NCI-H524 treated with DMSO at 0.1 percent for 48 hours (cell line): ENCODE data around the gene UMODL1.

Source experiments
- DNase-seq: peaks from one replicate; lab custom pipeline; 2025; lab: John Stamatoyannopoulos, UW

UMODL1 gene

GRCh38 chr21:42191064-42191463, 119.9 kb downstream of the UMODL1 start:
- DNase-seq = no peak

- no peak for DNase-seq
Measured at GRCh38 chr21:42191696-42192595, 120.8 kb downstream of the UMODL1 start.
